HG03039 (cell line): Measurements from ENCODE around the gene TCOF1.

Source experiments
- ATAC-seq: cut with Tn5 transposase; IDR thresholded peaks from one replicate; pipeline ENCODE4 v1.9.1; 2021; ENCODE audit warnings: mild to moderate bottlenecking, moderate library complexity; ENCODE audit not compliant: unreplicated experiment

Gene TCOF1

GRCh38 chr5:150350524-150351344 lies 6.8 kb upstream of the TCOF1 start:
- peak; percentile 51 for ATAC-seq

GRCh38 chr5:150352244-150353031 lies 5.1 kb upstream of the TCOF1 start:
- ATAC-seq, result no peak

- no peak for ATAC-seq
These were observed 4.3 kb upstream of the TCOF1 start for GRCh38 chr5:150353032-150353675.

GRCh38 chr5:150355791-150356190 lies 1.7 kb upstream of the TCOF1 start:
- no peak for ATAC-seq

GRCh38 chr5:150356575-150357294 lies 762 bp upstream of the TCOF1 start:
- ATAC-seq, result no peak

GRCh38 chr5:150358261-150359095 lies 981 bp downstream of the TCOF1 start:
- ATAC-seq, result no peak

- no peak for ATAC-seq
These were observed 3.8 kb downstream of the TCOF1 start for GRCh38 chr5:150361301-150361700.

GRCh38 chr5:150363185-150363584 lies 5.7 kb downstream of the TCOF1 start:
- no peak for ATAC-seq

- ATAC-seq, result no peak
These were observed 6.5 kb downstream of the TCOF1 start for GRCh38 chr5:150364004-150364403.

GRCh38 chr5:150368526-150368925 lies 11.0 kb downstream of the TCOF1 start:
- no peak for ATAC-seq

GRCh38 chr5:150372639-150373038 lies 15.1 kb downstream of the TCOF1 start:
- no peak for ATAC-seq

- no peak for ATAC-seq
These were observed 17.2 kb downstream of the TCOF1 start for GRCh38 chr5:150374651-150375050.

- ATAC-seq, result no peak
These were observed 19.6 kb downstream of the TCOF1 start for GRCh38 chr5:150376799-150377771.

- no peak for ATAC-seq
These were observed 20.6 kb downstream of the TCOF1 start for GRCh38 chr5:150377964-150378694.

- ATAC-seq, result no peak
These were observed 27.2 kb downstream of the TCOF1 start for GRCh38 chr5:150384701-150385100.

- ATAC-seq, result no peak
These were observed 28.7 kb downstream of the TCOF1 start for GRCh38 chr5:150386024-150386855.

GRCh38 chr5:150389531-150390266 lies 32.2 kb downstream of the TCOF1 start:
- ATAC-seq, result no peak
